Small intestine (tissue), 7 donors: Measurements from ENCODE around the gene CHRNA5. TPM values are rescaled to one million over a fixed set of nuclear protein-coding genes. Genes with fewer than 3 reads are reported as not detected.
"Not testable (repeated sequence)": the region's sequence is repeated elsewhere in the genome, so short reads cannot be mapped to it uniquely, and the experiment has no call there.

Experiments used
- DNase-seq, 2 donors: peaks; one replicate each; pipeline versions ENCODE4 v3.0.0 to v3.0.0-alpha.2; 2013
- FAIRE-seq: peaks from 2 replicates; lab custom pipeline; 2012; peaks lifted over from hg19 to GRCh38; lab: Jason Lieb, UNC
- H3K27ac ChIP-seq, 3 donors: one replicate each; pipeline ENCODE4 v1.5.1; 2013; ENCODE audit warnings: low read length in 2 of 3, mild to moderate bottlenecking in 2 of 3, control low read depth in 1 of 3, inconsistent platforms in 1 of 3, low read depth in 1 of 3, moderate library complexity in 1 of 3
- H3K27me3 ChIP-seq, 3 donors: one replicate each; pipeline ENCODE4 v1.6.1; 2013; ENCODE audit warnings: low read length in 3 of 3, inconsistent platforms in 1 of 3; ENCODE audit not compliant: control insufficient read depth in 3 of 3, insufficient read depth in 3 of 3
- H3K36me3 ChIP-seq, 3 donors: one replicate each; pipeline ENCODE4 v1.6.1; 2013; ENCODE audit warnings: low read length in 3 of 3, inconsistent platforms in 1 of 3, low read depth in 1 of 3, mild to moderate bottlenecking in 1 of 3, moderate library complexity in 1 of 3; ENCODE audit not compliant: control insufficient read depth in 3 of 3, insufficient read depth in 2 of 3
- H3K4me1 ChIP-seq, 3 donors: one replicate each; pipeline ENCODE4 v1.6.1; 2013; ENCODE audit warnings: low read length in 2 of 3, inconsistent platforms in 1 of 3, low read depth in 1 of 3, mild to moderate bottlenecking in 1 of 3, moderate library complexity in 1 of 3; ENCODE audit not compliant: control insufficient read depth in 3 of 3, insufficient read depth in 2 of 3
- H3K4me3 ChIP-seq, 3 donors: one replicate each; pipeline ENCODE4 v1.5.1; 2013; ENCODE audit warnings: low read length in 3 of 3, control low read depth in 1 of 3, inconsistent platforms in 1 of 3, low read depth in 1 of 3, mild to moderate bottlenecking in 1 of 3, moderate library complexity in 1 of 3
- H3K9me3 ChIP-seq, 2 donors: one replicate each; pipeline ENCODE4 v1.6.1; 2013; ENCODE audit warnings: low read depth in 1 of 2, low read length in 1 of 2; ENCODE audit not compliant: control insufficient read depth in 2 of 2, insufficient read depth in 1 of 2
- WGBS, 3 donors: extraction: QIAGEN DNeasy Blood & Tissue Kit; methylation state at CpG; one replicate each; pipeline ENCODE4 v1.1.7; 2013; 5-methylcytosine and 5-hydroxymethylcytosine counted together
- polyA plus RNA-seq, 4 donors: library from polyadenylated mRNA; stranded (reverse) in 3 of 4; unstranded in 1 of 4; fragments of 200-250 nt in 3 of 4; fragments of 120-200 nt in 1 of 4; gene quantifications; one replicate each; pipeline versions ENCODE4 v1.2.1 to v1.2.3, GENCODE V29; 2013
- donor health status: healthy with polysubstance abuse.
- donor health status: control.
- donor health status: control.
- donor health status: Bipolar disorder and iron deficiency.
- donor health status: healthy.

CHRNA5 gene
- polyA plus RNA-seq, 4 donors = 0.67 to 9.8 (median 0.82) TPM

DNA sequence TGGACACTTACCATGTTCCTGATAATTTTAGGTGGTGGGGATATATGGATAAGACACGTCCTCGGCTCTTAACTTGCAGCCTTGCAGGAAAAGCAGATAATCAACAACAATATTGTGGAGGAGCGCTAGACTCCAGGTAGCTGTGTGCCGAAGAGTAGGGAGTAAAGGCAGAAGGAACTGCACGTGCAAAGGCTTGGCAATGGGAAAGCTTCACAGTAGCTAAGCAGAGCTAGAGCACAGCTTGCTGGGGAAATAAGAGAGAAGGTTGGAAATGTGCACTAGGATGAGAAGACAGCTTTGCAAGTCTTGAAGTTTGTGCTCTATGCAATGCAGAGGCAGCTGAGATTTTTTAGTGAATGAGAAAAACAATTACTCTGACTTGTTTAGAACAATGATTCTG, 12.7 kb upstream of the CHRNA5 start:
- Histone ChIP-seq H3K4me3 (no peak overlapping the region), H3K9me3 (no peaks in the 10 kb centered on the region), H3K27me3 (no peaks in the 10 kb centered on the region), H3K27ac (no peak overlapping the region), H3K36me3 (peaks cover 12 to 16% (median 14%) of the 10 kb centered on the region in 3 donors), H3K4me1 (no peaks in the 10 kb centered on the region)
- WGBS, 3 donors = 72 to 85% (median 75%) methylated on average over 5 of the region's 5 CpGs
- DNase-seq (no peak), FAIRE-seq (no peak)

DNA sequence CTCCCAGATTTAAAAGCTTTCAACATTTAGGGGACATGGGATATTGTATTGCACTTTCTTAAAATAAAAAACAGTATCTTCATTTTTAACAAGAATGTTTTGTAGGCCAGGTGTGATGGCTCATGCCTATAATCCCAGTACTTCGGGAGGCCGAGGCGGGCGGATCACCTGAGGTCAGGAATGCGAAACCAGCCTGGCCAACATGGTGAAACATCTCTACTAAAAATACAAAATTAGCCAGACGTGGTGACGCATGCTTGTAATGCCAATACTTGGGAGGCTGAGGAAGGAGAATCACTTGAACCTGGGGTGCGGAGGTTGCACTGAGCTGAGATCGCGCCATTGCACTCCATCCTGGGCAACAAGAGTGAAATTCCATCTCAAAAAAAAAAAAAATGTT, 5.1 kb upstream of the CHRNA5 start:
- not testable (repeated sequence) for H3K9me3 ChIP-seq, FAIRE-seq, DNase-seq, H3K4me3 ChIP-seq, H3K4me1 ChIP-seq, H3K27ac ChIP-seq, H3K36me3 ChIP-seq
- H3K27me3 ChIP-seq = peaks cover 0 to 18% (median 0%) of the 10 kb centered on the region in 3 donors
- WGBS, 3 donors = 93 to 99% (median 96%) methylated on average over 10 of the region's 10 CpGs

DNA sequence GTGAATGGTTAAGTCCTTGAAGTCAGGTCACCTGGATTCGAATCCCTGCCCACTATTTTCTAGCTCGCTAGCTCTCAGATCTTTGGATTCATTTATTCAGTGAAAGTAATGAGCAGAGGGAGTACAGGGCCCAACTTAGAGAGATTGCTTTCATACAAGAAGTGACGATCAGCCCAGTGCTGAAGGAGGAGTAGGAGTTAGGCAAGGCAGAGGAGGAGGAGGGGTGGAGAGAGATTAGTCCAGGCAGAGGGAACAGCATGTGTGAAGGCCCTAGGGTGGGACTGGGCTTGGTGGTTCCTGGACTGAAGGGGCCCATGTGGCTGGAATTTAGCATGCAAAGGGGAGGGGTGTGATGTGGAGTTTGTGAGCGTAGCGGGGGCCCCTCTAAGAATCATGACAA, 3.8 kb upstream of the CHRNA5 start:
- H3K27me3 ChIP-seq = peaks cover 0 to 24% (median 0%) of the 10 kb centered on the region in 3 donors
- no peaks in the 10 kb centered on the region for H3K9me3 ChIP-seq
- no peak for DNase-seq
- no peak overlapping the region for H3K27ac ChIP-seq
- no peak overlapping the region for H3K4me3 ChIP-seq
- FAIRE-seq = no peak
- WGBS, 3 donors = 87 to 92% (median 90%) methylated on average over 5 of the region's 5 CpGs
- no peaks in the 10 kb centered on the region for H3K36me3 ChIP-seq
- no peaks in the 10 kb centered on the region for H3K4me1 ChIP-seq

DNA sequence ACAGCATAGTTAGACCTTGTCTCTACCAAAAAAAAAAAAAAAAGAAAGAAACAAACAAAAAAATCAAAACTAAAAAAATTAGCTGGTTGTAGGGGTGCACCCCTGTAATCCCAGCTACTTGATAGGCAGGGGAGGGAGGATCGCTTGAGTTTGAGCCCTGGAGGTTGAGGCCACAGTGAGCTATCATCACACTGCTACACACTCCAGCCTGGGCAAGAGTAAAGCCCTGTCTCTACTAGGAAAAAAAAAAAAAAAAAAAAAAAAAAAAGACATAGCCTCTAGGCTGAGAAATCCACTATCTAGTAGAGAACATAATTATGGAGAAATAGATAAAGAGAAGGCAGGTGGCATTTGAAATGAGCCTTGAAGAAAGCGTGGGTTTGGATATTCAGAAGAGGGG, 2.2 kb upstream of the CHRNA5 start:
- FAIRE-seq (no peak), DNase-seq (no peak)
- no peaks in the 10 kb centered on the region for H3K36me3 ChIP-seq
- peaks cover 0 to 24% (median 0%) of the 10 kb centered on the region in 3 donors for H3K27me3 ChIP-seq
- H3K27ac ChIP-seq = no peak overlapping the region
- 67 to 87% (median 79%) methylated on average over 2 of the region's 2 CpGs for WGBS, 3 donors
- no peaks in the 10 kb centered on the region for H3K4me1 ChIP-seq
- H3K4me3 ChIP-seq = no peak overlapping the region
- H3K9me3 ChIP-seq = no peaks in the 10 kb centered on the region

DNA sequence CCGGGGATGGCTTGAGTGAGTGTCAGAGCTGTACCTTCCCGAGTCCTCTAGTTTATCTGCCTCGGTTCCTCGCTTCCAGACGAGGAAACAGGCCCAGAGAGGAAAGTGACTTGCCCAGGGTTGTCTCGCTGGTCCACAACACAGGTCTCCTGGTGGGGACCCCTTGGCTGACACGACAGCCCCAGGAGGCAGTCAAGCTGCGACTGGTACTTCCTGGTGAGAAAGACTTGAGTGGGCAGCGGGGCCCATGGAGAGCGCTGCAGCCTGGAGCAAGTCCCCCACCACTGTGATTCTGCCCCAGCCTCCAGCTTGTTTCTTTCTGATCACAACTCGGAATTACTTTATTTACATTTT, 600 bp upstream of the CHRNA5 start:
- Histone ChIP-seq H3K9me3 (no peaks in the 10 kb centered on the region), H3K36me3 (no peaks in the 10 kb centered on the region), H3K4me3 (no peak overlapping the region), H3K27me3 (peaks cover 0 to 24% (median 0%) of the 10 kb centered on the region in 3 donors), H3K4me1 (no peaks in the 10 kb centered on the region), H3K27ac (no peak overlapping the region)
- DNase-seq (no peak), FAIRE-seq (no peak)
- 48 to 59% (median 57%) methylated on average over 11 of the region's 11 CpGs for WGBS, 3 donors

DNA sequence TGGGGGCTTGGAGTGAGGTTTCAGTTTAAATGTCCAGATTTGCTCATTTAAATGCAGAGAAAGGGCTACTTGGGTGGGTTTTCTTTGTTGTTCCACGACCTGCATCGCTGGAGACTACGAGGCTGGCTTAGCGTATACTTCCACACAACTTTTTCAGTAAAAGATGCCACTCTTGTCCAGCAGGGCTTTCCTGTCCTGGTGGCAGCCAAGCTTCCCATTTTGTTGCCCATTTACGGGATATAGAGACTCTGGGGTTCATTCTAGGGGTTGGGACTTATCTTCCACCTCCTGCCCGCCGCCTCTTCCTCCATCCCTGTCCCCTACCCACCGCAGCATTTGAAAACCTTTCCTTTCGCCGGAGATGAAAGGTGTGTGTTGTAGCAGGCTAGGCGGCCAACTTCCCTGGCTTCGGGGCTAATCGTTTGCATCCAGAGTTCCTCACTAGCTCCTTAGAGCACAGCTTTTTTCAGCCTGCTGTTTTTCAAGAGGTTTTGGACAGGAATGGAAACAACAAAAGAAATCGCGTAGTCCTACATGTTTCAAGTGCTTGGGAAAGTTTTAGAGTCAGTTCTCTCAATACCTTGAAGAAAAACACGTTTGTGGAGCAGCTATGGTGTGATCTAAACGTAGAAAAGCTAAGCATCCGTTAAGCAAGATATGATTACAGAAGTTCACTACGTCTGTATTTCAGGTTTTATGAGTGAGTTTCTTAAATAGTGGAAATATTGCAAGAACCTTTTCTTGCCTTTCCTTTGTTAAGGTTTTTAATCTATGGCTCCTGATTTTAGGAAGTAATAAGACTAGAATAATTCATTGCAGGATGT, 843 bp downstream of the CHRNA5 start:
- no peak for FAIRE-seq

DNA sequence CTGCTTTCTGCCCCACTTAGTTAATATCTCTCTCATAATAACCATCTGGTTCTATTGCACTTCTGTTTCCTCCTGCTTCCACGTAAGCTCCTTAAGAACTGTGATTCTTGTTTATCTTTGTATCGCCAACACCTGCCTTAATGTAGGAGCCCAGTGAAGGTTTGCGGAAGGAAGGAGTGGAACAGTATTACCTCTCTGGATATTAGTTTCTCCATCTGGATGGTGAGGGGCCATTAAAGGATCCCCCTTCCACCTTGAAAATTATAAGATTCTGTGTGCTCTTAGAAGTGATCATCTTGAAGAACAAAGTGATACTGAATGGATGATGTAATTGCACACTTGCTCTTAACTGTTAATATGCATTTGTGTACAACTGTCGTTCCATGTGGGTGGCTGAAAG, 2.2 kb downstream of the CHRNA5 start:
- DNase-seq (peak in 1 of 2 donors; percentile 57), FAIRE-seq (no peak)
- no peak overlapping the region for H3K4me3 ChIP-seq

More for the DNA sequence above, 843 bp downstream of the CHRNA5 start:
- peak; percentile 33 to 34 for DNase-seq
- H3K4me1 ChIP-seq = no peaks in the 10 kb centered on the region
- 2 to 5% (median 4%) methylated on average over 19 of the region's 19 CpGs for WGBS, 3 donors
- H3K4me3 ChIP-seq = peak overlapping the region; percentile 40 to 82 (median 50)
- H3K27ac ChIP-seq = peak overlapping the region in 2 of 3 donors; percentile 1 to 73
- peaks cover 0 to 24% (median 0%) of the 10 kb centered on the region in 3 donors for H3K27me3 ChIP-seq
- H3K9me3 ChIP-seq = no peaks in the 10 kb centered on the region
- H3K36me3 ChIP-seq = no peaks in the 10 kb centered on the region

DNA sequence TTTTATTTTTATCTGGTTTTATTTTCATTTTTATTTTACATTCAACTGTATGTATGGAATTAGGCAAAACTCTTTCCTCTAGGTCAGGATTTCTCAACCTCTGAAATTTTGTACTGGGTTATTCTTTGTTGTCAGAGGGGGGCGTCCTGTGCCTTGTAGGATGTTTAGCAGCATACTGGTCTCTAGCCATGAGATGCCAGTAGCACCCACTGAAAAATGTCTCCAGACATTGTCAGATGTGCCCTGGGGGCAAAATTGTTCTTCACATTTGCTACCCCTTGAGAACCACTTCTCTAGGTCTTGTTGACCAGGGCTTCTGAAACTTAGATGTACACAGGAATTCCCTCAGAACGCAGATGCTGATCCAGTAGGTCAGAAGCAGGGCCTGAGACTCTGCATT, 5.4 kb downstream of the CHRNA5 start:
- Histone ChIP-seq H3K27me3 (peaks cover 0 to 7% (median 0%) of the 10 kb centered on the region in 3 donors), H3K4me1 (no peaks in the 10 kb centered on the region), H3K9me3 (no peaks in the 10 kb centered on the region), H3K36me3 (no peaks in the 10 kb centered on the region), H3K4me3 (no peak overlapping the region), H3K27ac (no peak overlapping the region)
- no peak for FAIRE-seq
- 83 to 94% (median 91%) methylated on average over 2 of the region's 2 CpGs for WGBS, 3 donors
- DNase-seq = no peak

More for the DNA sequence above, 2.2 kb downstream of the CHRNA5 start:
- WGBS, 3 donors = 15 to 44% (median 29%) methylated on average over 4 of the region's 4 CpGs
- Histone ChIP-seq H3K9me3 (no peaks in the 10 kb centered on the region), H3K27me3 (peaks cover 0 to 22% (median 0%) of the 10 kb centered on the region in 3 donors), H3K4me1 (no peaks in the 10 kb centered on the region), H3K36me3 (no peaks in the 10 kb centered on the region), H3K27ac (peak overlapping the region in 1 of 3 donors; percentile 27)
